Endodermal cell (in vitro differentiated cells): ENCODE results near the gene TRIM24. TPM values are rescaled to one million over a fixed set of nuclear protein-coding genes. Genes with fewer than 3 reads are reported as not detected.

Experiments
- DNase-seq: peaks from one replicate; pipeline ENCODE4 v3.0.0-alpha.2; 2017
- H3K27ac ChIP-seq: 2 replicates; pipeline ENCODE4 v1.5.1; 2013; ENCODE audit warnings: mild to moderate bottlenecking, low read depth, low read length, moderate library complexity
- H3K27me3 ChIP-seq: 2 replicates; pipeline ENCODE4 v1.6.1; 2013; ENCODE audit warnings: mild to moderate bottlenecking, low read length, moderate library complexity; ENCODE audit not compliant: insufficient read depth, control insufficient read depth, poor library complexity, severe bottlenecking
- H3K36me3 ChIP-seq: 2 replicates; pipeline ENCODE4 v1.7.0; 2013; ENCODE audit warnings: mild to moderate bottlenecking, low read length, moderate library complexity; ENCODE audit not compliant: control insufficient read depth, insufficient read depth
- H3K4me1 ChIP-seq: one replicate; pipeline ENCODE4 v1.7.0; 2013; ENCODE audit warnings: low read length; ENCODE audit not compliant: control insufficient read depth, insufficient read depth
- H3K4me3 ChIP-seq: 2 replicates; pipeline ENCODE4 v1.5.1; 2013; ENCODE audit warnings: mild to moderate bottlenecking, low read length, moderate library complexity
- H3K9ac ChIP-seq: 2 replicates; pipeline ENCODE4 v1.6.1; 2013; ENCODE audit warnings: mild to moderate bottlenecking, low read length, moderate library complexity; ENCODE audit not compliant: poor library complexity, severe bottlenecking; ENCODE audit errors: extremely low read depth
- H3K9me3 ChIP-seq: 2 replicates; pipeline ENCODE4 v1.6.1; 2013; ENCODE audit warnings: mild to moderate bottlenecking, low read length, moderate library complexity; ENCODE audit not compliant: control insufficient read depth
- H3K27ac Mint-ChIP-seq: 2 replicates; pipeline ENCODE4 v1.8.0; 2020; ENCODE audit warnings: mixed read lengths
- H3K27me3 Mint-ChIP-seq: 2 replicates; pipeline ENCODE4 v1.8.0; 2021; ENCODE audit warnings: mild to moderate bottlenecking, mixed read lengths; ENCODE audit not compliant: insufficient read depth
- H3K36me3 Mint-ChIP-seq: 2 replicates; pipeline ENCODE4 v1.8.0; 2020; ENCODE audit warnings: low read depth, mixed read lengths
- H3K4me1 Mint-ChIP-seq: 2 replicates; pipeline ENCODE4 v1.8.0; 2020; ENCODE audit warnings: mixed read lengths
- H3K4me3 Mint-ChIP-seq: 2 replicates; pipeline ENCODE4 v1.8.0; 2020; ENCODE audit warnings: mild to moderate bottlenecking, moderate library complexity, mixed read lengths
- H3K9me3 Mint-ChIP-seq: 2 replicates; pipeline ENCODE4 v1.8.0; 2020; ENCODE audit warnings: mild to moderate bottlenecking, mixed read lengths
- CTCF ChIP-seq: fragments of 200-600 bp; sonication (generic); conservative IDR thresholded peaks from 2 replicates; pipeline ENCODE4 v1.5.0; 2021; ENCODE audit warnings: antibody characterized with exemption, mild to moderate bottlenecking
- WGBS, 2 experiments: methylation state at CpG; one replicate each; pipeline versions ENCODE4 v1.1.5 to v1.1.7; 2013; ENCODE audit warnings: missing lambda C conversion rate in 2 of 2, mixed read lengths in 1 of 2; ENCODE audit not compliant: insufficient coverage in 1 of 2, insufficient read length in 1 of 2; 5-methylcytosine and 5-hydroxymethylcytosine counted together
- total RNA-seq, 2 donors: library from RNA; stranded (reverse); fragmentation: NEBNext Ultra II Directional in 1 of 2; extraction: Animal tissue kit (Norgen Biotek cat#: 25700) in 1 of 2; gene quantifications; 2 replicates in 1 of 2; 3 replicates in 1 of 2; pipeline ENCODE4 v1.2.1, GENCODE V29; 2021

TRIM24 gene
- total RNA-seq, 2 donors from 2014 or later: 62.1 to 70.1 TPM

GRCh38 chr7:138492423-138492822 is 32.4 kb downstream of the TRIM24 start:
- no peak overlapping the region for H3K27ac Mint-ChIP-seq
- H3K36me3 Mint-ChIP-seq: peaks cover 30% of the 10 kb centered on the region
- TF ChIP-seq CTCF: no peak
- peaks cover 23% of the 10 kb centered on the region for H3K36me3 ChIP-seq
- H3K9ac ChIP-seq: no peak overlapping the region
- no peaks in the 10 kb centered on the region for H3K4me1 ChIP-seq
- H3K4me3 ChIP-seq: no peak overlapping the region
- WGBS, 2 experiments: 93 to 100% methylated on average over 1 to 4 of the region's 4 CpGs
- H3K27me3 Mint-ChIP-seq: no peaks in the 10 kb centered on the region
- no peaks in the 10 kb centered on the region for H3K9me3 ChIP-seq
- no peaks in the 10 kb centered on the region for H3K27me3 ChIP-seq
- no peak for DNase-seq
- H3K27ac ChIP-seq: no peak overlapping the region
- no peaks in the 10 kb centered on the region for H3K9me3 Mint-ChIP-seq
- peaks cover 21% of the 10 kb centered on the region for H3K4me1 Mint-ChIP-seq
- H3K4me3 Mint-ChIP-seq: no peak overlapping the region

- Histone ChIP-seq H3K36me3 (peaks cover 23% of the 10 kb centered on the region), H3K9me3 (no peaks in the 10 kb centered on the region), H3K4me1 (no peaks in the 10 kb centered on the region), H3K27ac (no peak overlapping the region), H3K27me3 (no peaks in the 10 kb centered on the region), H3K9ac (no peak overlapping the region), H3K4me3 (no peak overlapping the region)
- H3K4me3 Mint-ChIP-seq: no peak overlapping the region
- no peaks in the 10 kb centered on the region for H3K9me3 Mint-ChIP-seq
- WGBS, 2 experiments: 80 to 98% methylated on average over 1 to 3 of the region's 3 CpGs
- peak overlapping the region; percentile 29 for H3K27ac Mint-ChIP-seq
- TF ChIP-seq CTCF: no peak
- DNase-seq: no peak
- H3K36me3 Mint-ChIP-seq: peaks cover 31% of the 10 kb centered on the region
- H3K27me3 Mint-ChIP-seq: no peaks in the 10 kb centered on the region
- peaks cover 10% of the 10 kb centered on the region for H3K4me1 Mint-ChIP-seq
Observed at GRCh38 chr7:138493535-138493934, 33.5 kb downstream of the TRIM24 start.

- Histone ChIP-seq H3K4me1 (no peaks in the 10 kb centered on the region), H3K4me3 (no peak overlapping the region), H3K9me3 (no peaks in the 10 kb centered on the region), H3K27ac (no peak overlapping the region), H3K36me3 (peaks cover 29% of the 10 kb centered on the region), H3K9ac (no peak overlapping the region), H3K27me3 (no peaks in the 10 kb centered on the region)
- no peak for DNase-seq
- peaks cover 40% of the 10 kb centered on the region for H3K36me3 Mint-ChIP-seq
- peaks cover 2% of the 10 kb centered on the region for H3K9me3 Mint-ChIP-seq
- H3K4me1 Mint-ChIP-seq: peaks cover 7% of the 10 kb centered on the region
- no peak for TF ChIP-seq CTCF
- no peak overlapping the region for H3K4me3 Mint-ChIP-seq
- no peaks in the 10 kb centered on the region for H3K27me3 Mint-ChIP-seq
- 91% methylated on average over 1 of the region's 1 CpG; no CpG with 5 or more reads in 1 of the 2 experiments for WGBS, 2 experiments
- H3K27ac Mint-ChIP-seq: no peak overlapping the region
Observed at GRCh38 chr7:138495485-138495884, 35.4 kb downstream of the TRIM24 start.
